ENCODE results near the gene HYI.
"Not testable (repeated sequence)": the region's sequence is repeated elsewhere in the genome, so short reads cannot be mapped to it uniquely, and the experiment has no call there.

HYI gene

DNA sequence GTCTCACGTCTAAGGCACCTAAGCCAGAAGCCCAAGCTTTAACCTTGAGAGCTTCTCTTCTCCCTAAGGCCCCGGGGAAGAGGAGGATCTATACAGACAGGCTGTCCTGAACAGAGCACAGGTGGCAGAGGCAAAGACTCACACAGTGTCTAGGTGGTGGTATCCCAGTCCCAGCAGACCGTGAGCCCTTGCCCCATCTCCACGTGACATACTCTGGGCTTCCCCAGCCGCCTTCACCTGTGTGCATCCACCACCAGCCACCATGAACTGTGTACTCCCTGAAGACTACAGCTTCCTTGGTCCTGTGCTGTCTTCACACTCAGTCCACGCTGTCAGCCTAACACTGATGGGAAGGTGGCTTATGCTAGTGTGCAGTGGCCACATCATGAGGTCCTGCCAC lies 32.3 kb downstream of the HYI start:
- Histone ChIP-seq H3K4me1 (ENCODE audit: control insufficient read depth in 5 of 5, insufficient read depth in 5 of 5, low read length in 5 of 5) (no peaks in the 10 kb centered on the region), H3K27ac (ENCODE audit: low read depth, low read length) (no peak overlapping the region), H3K9ac (ENCODE audit: low read length in 5 of 5) (no peak overlapping the region), H3K4me3 (ENCODE audit: low read depth in 1 of 5, low read length in 5 of 5) (no peak overlapping the region), H3K36me3 (ENCODE audit: control insufficient read depth in 5 of 5, insufficient read depth in 5 of 5, low read length in 5 of 5) (peaks cover 23 to 99% (median 98%) of the 10 kb centered on the region in 5 donors), H3K9me3 (ENCODE audit: control insufficient read depth in 5 of 5, low read length in 5 of 5) (no peaks in the 10 kb centered on the region), H3K27me3 (ENCODE audit: control insufficient read depth in 5 of 5, insufficient read depth in 4 of 5, low read length in 5 of 5) (no peaks in the 10 kb centered on the region)

DNA sequence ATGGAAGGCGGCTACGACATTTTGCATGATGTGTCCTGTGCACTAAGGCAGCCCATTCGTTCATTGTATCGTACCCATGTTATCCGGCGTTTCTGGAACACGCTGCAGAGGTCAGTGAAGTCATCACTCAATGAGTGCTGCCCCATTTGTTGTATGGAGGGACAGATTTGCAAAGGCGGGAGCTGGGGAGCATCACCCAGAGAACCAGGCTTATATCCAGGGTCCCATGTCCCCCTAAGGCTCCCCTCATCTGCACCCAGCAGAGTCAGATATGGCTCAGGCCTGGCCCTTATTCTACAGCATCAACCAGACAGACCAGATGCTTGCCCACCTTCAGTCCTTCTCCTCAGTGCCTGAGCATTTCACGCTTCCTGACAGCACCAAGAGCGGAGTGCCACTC lies 32.9 kb downstream of the HYI start:
- Histone ChIP-seq H3K9ac (ENCODE audit: low read length in 5 of 5) (no peak overlapping the region), H3K27ac (ENCODE audit: low read depth, low read length) (no peak overlapping the region), H3K4me3 (ENCODE audit: low read depth in 1 of 5, low read length in 5 of 5) (no peak overlapping the region)

DNA sequence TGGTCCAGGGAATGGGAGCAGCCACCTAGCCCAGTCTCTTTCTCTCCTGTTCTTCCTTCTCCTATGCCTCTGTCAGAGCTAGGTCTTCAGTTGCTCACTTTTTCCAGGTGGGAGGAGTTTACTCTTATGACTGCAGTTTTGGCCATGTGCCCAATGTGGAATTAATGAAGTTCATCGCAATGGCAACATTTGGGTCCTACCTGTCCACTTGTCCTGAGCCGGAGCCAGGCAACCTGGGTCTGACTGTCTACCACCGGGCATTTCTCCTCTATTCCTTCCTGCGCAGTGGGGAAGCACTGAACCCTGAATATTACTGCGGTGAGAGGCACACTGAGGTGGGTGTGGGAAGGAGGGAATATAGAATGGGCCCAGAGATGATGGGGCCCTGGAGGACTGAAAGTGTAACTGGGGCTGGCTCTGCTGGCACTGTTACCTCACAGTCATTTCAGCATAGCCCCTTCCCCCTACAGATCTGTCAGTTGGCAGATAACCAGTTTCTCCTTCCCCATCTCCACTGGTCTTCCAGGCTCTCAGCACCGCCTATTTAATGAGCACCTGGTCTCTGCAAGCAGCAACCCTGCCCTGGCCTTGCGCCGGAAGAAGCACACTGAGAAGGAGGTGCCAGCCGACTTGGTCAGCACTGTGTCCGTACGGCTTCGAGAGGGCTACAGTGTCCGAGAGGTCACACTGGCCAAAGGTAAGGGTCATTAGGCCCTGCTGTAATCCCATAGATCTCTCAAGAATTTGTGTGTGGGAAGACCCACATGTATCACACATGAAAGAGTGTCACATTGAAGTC lies 33.9 kb downstream of the HYI start:
- Histone ChIP-seq H3K9me3 (ENCODE audit: control insufficient read depth in 5 of 5, low read length in 5 of 5) (no peaks in the 10 kb centered on the region), H3K4me1 (ENCODE audit: control insufficient read depth in 5 of 5, insufficient read depth in 5 of 5, low read length in 5 of 5) (peaks cover 0 to 6% (median 0%) of the 10 kb centered on the region in 5 donors), H3K27me3 (ENCODE audit: control insufficient read depth in 5 of 5, insufficient read depth in 4 of 5, low read length in 5 of 5) (no peaks in the 10 kb centered on the region), H3K27ac (ENCODE audit: low read depth, low read length) (no peak overlapping the region), H3K4me3 (ENCODE audit: low read depth in 1 of 5, low read length in 5 of 5) (no peak overlapping the region), H3K36me3 (ENCODE audit: control insufficient read depth in 5 of 5, insufficient read depth in 5 of 5, low read length in 5 of 5) (peaks cover 23 to 99% (median 95%) of the 10 kb centered on the region in 5 donors), H3K9ac (ENCODE audit: low read length in 5 of 5) (no peak overlapping the region)

More for the DNA sequence above, 32.9 kb downstream of the HYI start:
- peaks cover 23 to 99% (median 98%) of the 10 kb centered on the region in 5 donors for H3K36me3 ChIP-seq (ENCODE audit: control insufficient read depth in 5 of 5, insufficient read depth in 5 of 5, low read length in 5 of 5)
- H3K4me1 ChIP-seq (ENCODE audit: control insufficient read depth in 5 of 5, insufficient read depth in 5 of 5, low read length in 5 of 5) = peaks cover 0 to 3% (median 0%) of the 10 kb centered on the region in 5 donors
- no peaks in the 10 kb centered on the region for H3K27me3 ChIP-seq (ENCODE audit: control insufficient read depth in 5 of 5, insufficient read depth in 4 of 5, low read length in 5 of 5)
- H3K9me3 ChIP-seq (ENCODE audit: control insufficient read depth in 5 of 5, low read length in 5 of 5) = no peaks in the 10 kb centered on the region

DNA sequence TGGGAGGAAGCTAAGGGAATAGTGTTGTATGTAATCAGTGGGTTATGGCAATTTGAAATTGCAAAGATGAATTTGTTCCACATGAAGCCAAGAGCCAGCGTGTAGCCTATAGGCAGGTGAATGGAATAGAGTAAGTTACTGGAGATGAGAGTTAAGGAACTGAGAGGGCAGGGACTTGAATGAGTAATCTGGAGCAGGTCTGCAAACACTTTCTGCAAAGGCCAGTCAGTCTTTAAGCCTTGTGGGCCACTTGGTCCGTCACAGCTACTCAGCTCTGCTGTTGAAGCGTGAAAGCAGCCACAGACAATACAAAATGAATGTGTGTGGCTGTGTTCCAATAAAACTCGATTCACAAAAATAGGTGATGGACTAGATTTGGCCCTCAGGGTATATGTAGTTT lies 34.9 kb downstream of the HYI start:
- H3K27me3 ChIP-seq (ENCODE audit: control insufficient read depth in 5 of 5, insufficient read depth in 4 of 5, low read length in 5 of 5) = no peaks in the 10 kb centered on the region
- H3K4me3 ChIP-seq (ENCODE audit: low read depth in 1 of 5, low read length in 5 of 5) = no peak overlapping the region
- peaks cover 0 to 6% (median 0%) of the 10 kb centered on the region in 5 donors for H3K4me1 ChIP-seq (ENCODE audit: control insufficient read depth in 5 of 5, insufficient read depth in 5 of 5, low read length in 5 of 5)
- H3K27ac ChIP-seq (ENCODE audit: low read depth, low read length) = no peak overlapping the region
- H3K36me3 ChIP-seq (ENCODE audit: control insufficient read depth in 5 of 5, insufficient read depth in 5 of 5, low read length in 5 of 5) = peaks cover 23 to 90% (median 85%) of the 10 kb centered on the region in 5 donors
- H3K9ac ChIP-seq (ENCODE audit: low read length in 5 of 5) = no peak overlapping the region
- H3K9me3 ChIP-seq (ENCODE audit: control insufficient read depth in 5 of 5, low read length in 5 of 5) = no peaks in the 10 kb centered on the region

DNA sequence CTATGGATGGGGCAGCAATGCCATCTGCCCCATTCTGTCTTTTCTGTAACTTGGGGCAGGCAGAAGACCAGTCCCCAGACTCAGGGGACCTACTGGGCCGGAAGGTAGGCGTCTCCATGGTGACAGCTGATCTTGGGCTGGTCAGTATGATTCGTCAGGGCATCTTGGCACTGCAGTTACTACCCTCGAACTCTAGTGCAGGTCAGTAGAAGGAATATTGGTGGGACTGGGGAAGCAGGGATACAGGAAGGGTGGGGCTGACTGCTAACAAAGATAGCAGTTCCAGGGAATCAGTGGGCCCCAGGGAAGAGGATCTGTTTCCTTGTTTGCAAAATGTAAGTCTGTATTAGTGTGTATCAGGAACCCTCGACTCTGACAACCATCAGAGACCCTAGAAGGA lies 37.8 kb downstream of the HYI start:
- Histone ChIP-seq H3K9ac (ENCODE audit: low read length in 5 of 5) (no peak overlapping the region), H3K27ac (ENCODE audit: low read depth, low read length) (no peak overlapping the region), H3K9me3 (ENCODE audit: control insufficient read depth in 5 of 5, low read length in 5 of 5) (no peaks in the 10 kb centered on the region), H3K36me3 (ENCODE audit: control insufficient read depth in 5 of 5, insufficient read depth in 5 of 5, low read length in 5 of 5) (peaks cover 23 to 72% (median 62%) of the 10 kb centered on the region in 5 donors), H3K4me1 (ENCODE audit: control insufficient read depth in 5 of 5, insufficient read depth in 5 of 5, low read length in 5 of 5) (peaks cover 0 to 6% (median 0%) of the 10 kb centered on the region in 5 donors), H3K27me3 (ENCODE audit: control insufficient read depth in 5 of 5, insufficient read depth in 4 of 5, low read length in 5 of 5) (no peaks in the 10 kb centered on the region), H3K4me3 (ENCODE audit: low read depth in 1 of 5, low read length in 5 of 5) (no peak overlapping the region)

DNA sequence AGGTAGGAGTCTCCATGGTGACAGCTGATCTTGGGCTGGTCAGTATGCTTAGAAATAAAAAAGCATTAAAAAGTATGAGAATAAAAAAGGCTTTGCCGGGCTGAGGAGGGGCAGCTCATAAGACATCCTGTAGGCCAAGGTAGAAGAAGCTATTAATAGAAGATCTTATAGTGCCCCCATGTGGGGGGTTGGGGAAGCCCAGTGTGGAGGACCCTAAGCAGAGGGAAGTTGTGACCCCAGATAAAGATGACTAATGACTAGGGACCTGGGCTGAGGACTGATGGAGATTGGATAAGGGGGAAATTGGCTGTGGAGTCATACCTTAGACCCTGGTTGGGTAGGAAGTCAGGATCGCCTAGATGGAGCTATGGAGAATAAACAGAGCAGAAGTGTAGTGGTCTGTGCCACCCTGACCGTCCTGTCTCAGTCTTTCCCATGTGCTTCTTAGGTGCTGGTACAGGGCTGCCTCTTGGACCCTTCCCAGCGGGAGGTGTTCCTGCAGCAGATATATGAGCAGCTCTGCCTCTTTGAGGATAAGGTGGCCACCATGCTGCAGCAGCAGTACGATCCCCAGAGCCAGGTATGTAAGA lies 39.0 kb downstream of the HYI start:
- Histone ChIP-seq H3K27ac (ENCODE audit: low read depth, low read length) (no peak overlapping the region), H3K36me3 (ENCODE audit: control insufficient read depth in 5 of 5, insufficient read depth in 5 of 5, low read length in 5 of 5) (peaks cover 21 to 61% (median 51%) of the 10 kb centered on the region in 5 donors), H3K9me3 (ENCODE audit: control insufficient read depth in 5 of 5, low read length in 5 of 5) (no peaks in the 10 kb centered on the region), H3K4me3 (ENCODE audit: low read depth in 1 of 5, low read length in 5 of 5) (no peak overlapping the region), H3K9ac (ENCODE audit: low read length in 5 of 5) (no peak overlapping the region), H3K4me1 (ENCODE audit: control insufficient read depth in 5 of 5, insufficient read depth in 5 of 5, low read length in 5 of 5) (peaks cover 0 to 6% (median 0%) of the 10 kb centered on the region in 5 donors), H3K27me3 (ENCODE audit: control insufficient read depth in 5 of 5, insufficient read depth in 4 of 5, low read length in 5 of 5) (no peaks in the 10 kb centered on the region)

DNA sequence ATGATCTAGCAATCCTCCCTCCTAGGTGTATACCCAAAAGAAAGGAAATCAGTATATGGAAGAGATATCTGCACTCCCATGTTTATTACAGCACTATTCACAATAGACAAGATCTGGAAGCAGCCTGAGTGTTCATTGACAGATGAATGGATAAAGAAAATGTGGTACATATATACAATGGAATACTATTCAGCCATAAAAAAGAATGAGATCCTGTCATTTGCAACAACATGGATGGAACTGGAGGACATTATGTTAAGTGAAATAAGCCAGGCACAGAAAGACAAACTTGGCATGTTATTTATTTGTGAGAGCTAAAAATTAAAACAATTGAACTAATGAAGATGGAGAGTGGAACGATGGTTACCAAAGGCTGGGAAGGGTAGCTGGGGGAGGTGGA lies 40.3 kb downstream of the HYI start:
- not testable (repeated sequence) for H3K27me3 ChIP-seq (ENCODE audit: control insufficient read depth in 5 of 5, insufficient read depth in 4 of 5, low read length in 5 of 5); H3K4me1 ChIP-seq (ENCODE audit: control insufficient read depth in 5 of 5, insufficient read depth in 5 of 5, low read length in 5 of 5); H3K9ac ChIP-seq (ENCODE audit: low read length in 5 of 5); H3K9me3 ChIP-seq (ENCODE audit: control insufficient read depth in 5 of 5, low read length in 5 of 5); H3K4me3 ChIP-seq (ENCODE audit: low read depth in 1 of 5, low read length in 5 of 5); H3K27ac ChIP-seq (ENCODE audit: low read depth, low read length)
- H3K36me3 ChIP-seq (ENCODE audit: control insufficient read depth in 5 of 5, insufficient read depth in 5 of 5, low read length in 5 of 5) = peaks cover 25 to 58% (median 47%) of the 10 kb centered on the region in 5 donors

DNA sequence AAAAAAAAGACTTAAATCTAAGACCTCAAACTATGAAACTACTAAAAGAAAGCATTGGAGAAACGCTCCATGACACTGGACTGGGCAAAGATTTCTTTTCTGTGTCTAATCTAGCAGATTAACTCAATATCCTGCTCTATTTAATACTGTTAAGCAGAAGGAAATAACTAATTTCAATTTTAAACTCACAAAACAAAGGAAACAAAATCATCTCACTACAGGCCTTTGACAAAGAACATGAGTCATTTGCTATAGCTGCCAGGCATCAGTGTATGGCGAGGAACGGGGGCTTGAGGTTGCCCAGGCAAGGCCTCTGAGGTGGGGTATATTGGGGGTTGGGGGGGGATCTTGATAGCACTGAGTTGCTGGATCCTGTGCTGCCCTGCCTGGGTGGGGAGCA lies 43.2 kb downstream of the HYI start:
- H3K9ac ChIP-seq (ENCODE audit: low read length in 5 of 5) = no peak overlapping the region
- H3K27me3 ChIP-seq (ENCODE audit: control insufficient read depth in 5 of 5, insufficient read depth in 4 of 5, low read length in 5 of 5) = no peaks in the 10 kb centered on the region
- H3K27ac ChIP-seq (ENCODE audit: low read depth, low read length) = no peak overlapping the region
- no peaks in the 10 kb centered on the region for H3K9me3 ChIP-seq (ENCODE audit: control insufficient read depth in 5 of 5, low read length in 5 of 5)
- H3K4me3 ChIP-seq (ENCODE audit: low read depth in 1 of 5, low read length in 5 of 5) = no peak overlapping the region
- H3K4me1 ChIP-seq (ENCODE audit: control insufficient read depth in 5 of 5, insufficient read depth in 5 of 5, low read length in 5 of 5) = peaks cover 0 to under 1% (median 0%) of the 10 kb centered on the region in 5 donors
- peaks cover 14 to 54% (median 38%) of the 10 kb centered on the region in 5 donors for H3K36me3 ChIP-seq (ENCODE audit: control insufficient read depth in 5 of 5, insufficient read depth in 5 of 5, low read length in 5 of 5)

DNA sequence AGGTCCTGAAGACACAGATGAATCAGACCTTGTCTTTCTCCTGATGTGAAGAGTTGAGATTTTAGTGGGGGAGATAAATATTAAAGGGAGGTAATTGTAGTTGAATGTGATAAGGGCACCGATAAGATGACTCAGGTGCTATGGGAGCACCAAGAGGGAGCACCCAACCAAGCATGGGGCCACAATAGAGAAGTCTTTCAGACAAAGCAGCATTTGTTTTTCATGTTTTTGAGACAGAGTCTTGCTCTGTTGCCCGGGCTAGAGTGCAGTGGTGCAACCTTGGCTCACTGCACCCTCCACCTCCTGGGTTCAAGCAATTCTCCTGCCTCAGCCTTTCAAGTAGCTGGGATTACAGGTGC lies 47.9 kb downstream of the HYI start:
- H3K4me3 ChIP-seq (ENCODE audit: low read depth in 1 of 5, low read length in 5 of 5) = no peak overlapping the region
- no peaks in the 10 kb centered on the region for H3K27me3 ChIP-seq (ENCODE audit: control insufficient read depth in 5 of 5, insufficient read depth in 4 of 5, low read length in 5 of 5)
- peaks cover 0 to 10% (median 0%) of the 10 kb centered on the region in 5 donors for H3K4me1 ChIP-seq (ENCODE audit: control insufficient read depth in 5 of 5, insufficient read depth in 5 of 5, low read length in 5 of 5)
- H3K9ac ChIP-seq (ENCODE audit: low read length in 5 of 5) = no peak overlapping the region
- H3K36me3 ChIP-seq (ENCODE audit: control insufficient read depth in 5 of 5, insufficient read depth in 5 of 5, low read length in 5 of 5) = peaks cover 18 to 60% (median 49%) of the 10 kb centered on the region in 5 donors
- no peak overlapping the region for H3K27ac ChIP-seq (ENCODE audit: low read depth, low read length)
- H3K9me3 ChIP-seq (ENCODE audit: control insufficient read depth in 5 of 5, low read length in 5 of 5) = no peaks in the 10 kb centered on the region

DNA sequence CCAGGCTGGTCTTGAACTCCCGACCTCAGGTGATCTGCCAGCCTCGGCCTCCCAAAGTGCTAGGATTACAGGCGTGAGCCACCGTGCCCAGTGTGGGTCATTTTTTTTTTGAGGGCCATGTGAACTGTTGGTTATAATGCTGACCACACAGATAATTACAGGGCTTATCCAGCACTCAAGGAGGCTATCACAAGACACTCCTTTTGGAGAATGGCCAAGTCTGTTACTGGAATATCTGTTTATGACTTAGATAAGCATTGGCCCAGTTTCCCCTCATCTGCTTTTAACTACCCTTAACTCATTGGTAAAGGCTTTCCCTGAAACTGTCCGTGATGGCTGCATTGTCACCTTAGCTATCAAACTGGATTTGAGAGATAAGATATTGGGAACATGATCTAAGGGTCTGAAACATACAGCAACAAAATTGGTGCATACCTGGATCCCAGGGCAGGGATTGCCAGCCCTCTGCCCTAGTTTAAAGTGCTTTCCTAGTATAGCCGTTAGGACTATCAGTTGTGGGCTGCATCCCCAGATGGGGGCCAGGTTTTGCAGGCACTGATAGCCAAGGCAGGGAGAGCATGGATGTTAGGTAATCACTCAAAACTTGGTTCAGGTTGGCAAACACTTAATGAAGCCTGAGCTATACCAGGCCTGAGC lies 48.4 kb downstream of the HYI start:
- H3K27ac ChIP-seq (ENCODE audit: low read depth, low read length) = no peak overlapping the region
- no peak overlapping the region for H3K4me3 ChIP-seq (ENCODE audit: low read depth in 1 of 5, low read length in 5 of 5)
- H3K4me1 ChIP-seq (ENCODE audit: control insufficient read depth in 5 of 5, insufficient read depth in 5 of 5, low read length in 5 of 5) = peaks cover 0 to 10% (median 0%) of the 10 kb centered on the region in 5 donors
- H3K36me3 ChIP-seq (ENCODE audit: control insufficient read depth in 5 of 5, insufficient read depth in 5 of 5, low read length in 5 of 5) = peaks cover 18 to 59% (median 49%) of the 10 kb centered on the region in 5 donors
- H3K27me3 ChIP-seq (ENCODE audit: control insufficient read depth in 5 of 5, insufficient read depth in 4 of 5, low read length in 5 of 5) = no peaks in the 10 kb centered on the region
- H3K9me3 ChIP-seq (ENCODE audit: control insufficient read depth in 5 of 5, low read length in 5 of 5) = no peaks in the 10 kb centered on the region
- no peak overlapping the region for H3K9ac ChIP-seq (ENCODE audit: low read length in 5 of 5)

Data from subcutaneous abdominal adipose tissue (tissue), 5 donors.